Right ventricle myocardium inferior (tissue), 1 donor: ENCODE results near the gene ZNF286A. TPM values are rescaled to one million over a fixed set of nuclear protein-coding genes. Genes with fewer than 3 reads are reported as not detected.
A peak's percentile ranks its signal among the peaks of the same experiment; 100 is the strongest.
"Not testable (repeated sequence)": the region's sequence is repeated elsewhere in the genome, so short reads cannot be mapped to it uniquely, and the experiment has no call there.

Experiments
- ATAC-seq: fragments of 200-7000 bp; cut with Tn5 transposase; one replicate; pipeline ENCODE4 v1.9.1; 2020; ENCODE audit warnings: mild to moderate bottlenecking, moderate library complexity
- DNase-seq: peaks from one replicate; pipeline ENCODE4 v3.0.0; 2021; ENCODE audit errors: missing footprints
- intact Hi-C: fragments of 100-400 bp; cut with DNase I; formaldehyde crosslinking; loops from one replicate; pipeline ENCODE4 v1.11.0; 2022
- long read RNA-seq: library from polyadenylated mRNA; unstranded; transcript quantifications from one replicate; pipeline ENCODE4 v2.0.0, GENCODE V29; 2021
- total RNA-seq: library from RNA; stranded (reverse); fragmentation: NEBNext Ultra II Directional; extraction: Animal tissue kit (Norgen Biotek cat#: 25700); gene quantifications from one replicate; pipeline ENCODE4 v1.2.1, GENCODE V29; 2021
- donor health status: DM: no; HTN: yes; CAD: no; lungs with severe emphysema.

ZNF286A gene
- 8.7 TPM for total RNA-seq
- long read RNA-seq, partial matches to known transcripts = 2 of 2 reads
- long read RNA-seq, other reads (novel, unspliced or antisense) = 0 of 2 reads

GRCh38 chr17:15699413-15699924, at the start of gene ZNF286A:
TSS of gene ZNF286A (plus strand) at chr17:15699752. CDS start at chr17:15700330, 578 bp downstream.
- DNase-seq (peak; percentile 99), ATAC-seq (peak; percentile 100)

GRCh38 chr17:15649861-15650421, 49.6 kb upstream of the ZNF286A start:
- intact Hi-C loops = no loop called here
- no peak for ATAC-seq
- DNase-seq = no peak

More at GRCh38 chr17:15699413-15699924, at the start of gene ZNF286A:
- intact Hi-C loops = not testable (repeated sequence)

- intact Hi-C loops = no loop called here
- ATAC-seq (no peak), DNase-seq (peak; percentile 63)
These were observed 48.6 kb upstream of the ZNF286A start for GRCh38 chr17:15650741-15651582.

- peak; percentile 98 for DNase-seq
- intact Hi-C loops = no loop called here
- peak; percentile 98 for ATAC-seq
These were observed 47.9 kb upstream of the ZNF286A start for GRCh38 chr17:15651583-15652110.

- DNase-seq = no peak
- ATAC-seq = no peak
- intact Hi-C loops = no loop called here
These were observed 46.6 kb upstream of the ZNF286A start for GRCh38 chr17:15652960-15653359.

- DNase-seq, ATAC-seq, intact Hi-C loops: not testable (repeated sequence)
These were observed 45.2 kb upstream of the ZNF286A start for GRCh38 chr17:15654401-15654800.

GRCh38 chr17:15654886-15655561, 44.5 kb upstream of the ZNF286A start:
- intact Hi-C loops = no loop called here
- DNase-seq (no peak), ATAC-seq (no peak)

GRCh38 chr17:15657868-15658267, 41.7 kb upstream of the ZNF286A start:
- DNase-seq = no peak
- no peak for ATAC-seq
- intact Hi-C loops = no loop called here

- intact Hi-C loops = no loop called here
- ATAC-seq (no peak), DNase-seq (no peak)
These were observed 41.3 kb upstream of the ZNF286A start for GRCh38 chr17:15658296-15658695.

GRCh38 chr17:15659236-15659635, 40.3 kb upstream of the ZNF286A start:
- ATAC-seq (no peak), DNase-seq (no peak)
- intact Hi-C loops = no loop called here

GRCh38 chr17:15659663-15660062, 39.9 kb upstream of the ZNF286A start:
- ATAC-seq = peak; percentile 9
- intact Hi-C loops = no loop called here
- peak; percentile 61 for DNase-seq

GRCh38 chr17:15660077-15660476, 39.5 kb upstream of the ZNF286A start:
- no peak for DNase-seq
- intact Hi-C loops = no loop called here
- no peak for ATAC-seq

- DNase-seq (no peak), ATAC-seq (no peak)
- intact Hi-C loops = no loop called here
These were observed 36.9 kb upstream of the ZNF286A start for GRCh38 chr17:15662681-15663080.

GRCh38 chr17:15663176-15663575, 36.4 kb upstream of the ZNF286A start:
- DNase-seq (no peak), ATAC-seq (no peak)
- intact Hi-C loops = no loop called here

GRCh38 chr17:15663691-15664090, 35.9 kb upstream of the ZNF286A start:
- intact Hi-C loops = no loop called here
- DNase-seq (no peak), ATAC-seq (no peak)

GRCh38 chr17:15669526-15669925, 30.0 kb upstream of the ZNF286A start:
- intact Hi-C loops, ATAC-seq, DNase-seq: not testable (repeated sequence)

GRCh38 chr17:15674640-15675039, 24.9 kb upstream of the ZNF286A start:
- intact Hi-C loops, ATAC-seq, DNase-seq: not testable (repeated sequence)

GRCh38 chr17:15675991-15676390, 23.6 kb upstream of the ZNF286A start:
- DNase-seq, ATAC-seq, intact Hi-C loops: not testable (repeated sequence)

- intact Hi-C loops, DNase-seq, ATAC-seq: not testable (repeated sequence)
These were observed 16.4 kb upstream of the ZNF286A start for GRCh38 chr17:15683135-15683534.
